Measurements from ENCODE around the gene KLHDC3. TPM values are rescaled to one million over a fixed set of nuclear protein-coding genes. Genes with fewer than 3 reads are reported as not detected.

The KLHDC3 gene
- total RNA-seq, 4 donors from 2014 or later = 49.3 to 86.1 (median 63.1) TPM

DNA sequence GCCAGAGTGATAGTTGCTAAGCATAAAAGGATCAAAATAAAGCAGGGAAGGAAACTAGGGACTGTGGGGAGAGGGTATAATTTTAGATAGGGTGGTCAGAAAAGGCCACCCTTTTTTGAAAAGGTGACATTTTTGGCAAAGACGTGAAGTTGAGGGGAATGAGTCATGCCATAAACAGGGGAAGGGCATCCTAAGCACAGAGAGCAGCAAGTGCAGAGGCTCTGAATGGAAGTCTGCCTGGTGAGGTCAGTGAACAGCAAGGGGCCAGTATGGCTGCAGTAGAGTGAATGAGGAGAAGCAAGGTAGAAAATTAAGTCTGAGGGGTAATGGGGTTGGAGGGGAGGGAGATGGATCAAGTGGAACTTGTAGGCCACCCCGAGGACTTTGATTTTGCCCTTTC lies 47.8 kb downstream of the KLHDC3 start:
- 68% methylated on average over 2 of the region's 2 CpGs for whole genome bisulfite sequencing
- Histone ChIP-seq H3K27me3 (no peaks in the 10 kb centered on the region), H3K36me3 (peaks cover 36% of the 10 kb centered on the region), H3K4me1 (peaks cover 26% of the 10 kb centered on the region), H3K27ac (no peak overlapping the region), H3K4me3 (no peak overlapping the region), H3K9me3 (no peaks in the 10 kb centered on the region)
- DNase-seq (ENCODE audit: low spot score in 2 of 2) = no peak
- TF ChIP-seq POLR2AphosphoS5 (IDR thresholded peaks at IDR 0.05) (no peak), POLR2A (IDR thresholded peaks at IDR 0.05) (no peak)

DNA sequence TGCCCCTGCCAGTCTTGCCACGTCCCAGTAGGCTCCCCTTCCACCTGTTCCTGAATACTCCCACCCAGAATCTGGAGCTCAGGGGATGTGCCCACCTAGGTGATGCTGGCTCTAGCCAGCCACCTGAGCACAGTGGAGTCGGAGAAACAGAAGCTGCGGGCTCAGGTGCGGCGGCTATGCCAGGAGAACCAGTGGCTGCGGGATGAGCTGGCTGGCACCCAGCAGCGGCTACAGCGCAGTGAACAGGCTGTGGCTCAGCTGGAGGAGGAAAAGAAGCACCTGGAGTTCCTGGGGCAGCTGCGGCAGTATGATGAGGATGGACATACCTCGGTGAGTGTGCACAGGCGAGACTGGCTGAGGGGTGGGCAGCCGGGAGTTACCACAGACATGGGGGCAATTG lies 48.8 kb downstream of the KLHDC3 start:
- no peak overlapping the region for H3K4me3 ChIP-seq

GRCh38 chr6:43070028-43070632 lies 56.1 kb downstream of the KLHDC3 start:
- Histone ChIP-seq H3K36me3 (peaks cover 48% of the 10 kb centered on the region), H3K4me3 (no peak overlapping the region), H3K9me3 (no peaks in the 10 kb centered on the region), H3K4me1 (no peaks in the 10 kb centered on the region), H3K27me3 (no peaks in the 10 kb centered on the region), H3K27ac (no peak overlapping the region)
- WGBS = 57% methylated on average over 6 of the region's 6 CpGs
- DNase-seq (ENCODE audit: low spot score in 2 of 2) = no peak
- TF ChIP-seq EP300 (IDR thresholded peaks at IDR 0.05) = no peak

More for the DNA sequence above, 48.8 kb downstream of the KLHDC3 start:
- Histone ChIP-seq H3K27me3 (no peaks in the 10 kb centered on the region), H3K36me3 (peaks cover 34% of the 10 kb centered on the region), H3K9me3 (no peaks in the 10 kb centered on the region), H3K4me1 (peaks cover 25% of the 10 kb centered on the region), H3K27ac (no peak overlapping the region)
- TF ChIP-seq, protein P1, sequence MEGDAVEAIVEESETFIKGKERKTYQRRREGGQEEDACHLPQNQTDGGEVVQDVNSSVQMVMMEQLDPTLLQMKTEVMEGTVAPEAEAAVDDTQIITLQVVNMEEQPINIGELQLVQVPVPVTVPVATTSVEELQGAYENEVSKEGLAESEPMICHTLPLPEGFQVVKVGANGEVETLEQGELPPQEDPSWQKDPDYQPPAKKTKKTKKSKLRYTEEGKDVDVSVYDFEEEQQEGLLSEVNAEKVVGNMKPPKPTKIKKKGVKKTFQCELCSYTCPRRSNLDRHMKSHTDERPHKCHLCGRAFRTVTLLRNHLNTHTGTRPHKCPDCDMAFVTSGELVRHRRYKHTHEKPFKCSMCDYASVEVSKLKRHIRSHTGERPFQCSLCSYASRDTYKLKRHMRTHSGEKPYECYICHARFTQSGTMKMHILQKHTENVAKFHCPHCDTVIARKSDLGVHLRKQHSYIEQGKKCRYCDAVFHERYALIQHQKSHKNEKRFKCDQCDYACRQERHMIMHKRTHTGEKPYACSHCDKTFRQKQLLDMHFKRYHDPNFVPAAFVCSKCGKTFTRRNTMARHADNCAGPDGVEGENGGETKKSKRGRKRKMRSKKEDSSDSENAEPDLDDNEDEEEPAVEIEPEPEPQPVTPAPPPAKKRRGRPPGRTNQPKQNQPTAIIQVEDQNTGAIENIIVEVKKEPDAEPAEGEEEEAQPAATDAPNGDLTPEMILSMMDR (IDR thresholded peaks at IDR 0.05) = no peak
- DNase-seq (ENCODE audit: low spot score in 2 of 2) = no peak
- WGBS = 89% methylated on average over 6 of the region's 12 CpGs

Other genes with a start within 250 kb of the KLHDC3 start
- 10 to 100 TPM; 20.7 to 28.2 (median 25.4) TPM for gene BICRAL, start 232.2 kb upstream of the KLHDC3 start, total RNA-seq
- gene RPL7L1, start 134.6 kb upstream of the KLHDC3 start, total RNA-seq = 100 to 1,000 TPM in 1 of 4 donors, 10 to 100 TPM in 3; 76.8 to 112 (median 86.4) TPM
- not detected for gene PTCRA, start 98.2 kb upstream of the KLHDC3 start, total RNA-seq
- 10 to 100 TPM; 19.0 to 26.4 (median 23.2) TPM for gene CNPY3, start 84.8 kb upstream of the KLHDC3 start, total RNA-seq
- 1 to 10 TPM in 1 of 4 donors, under 1 TPM in 1, not detected in 2; 0.79 to 3.7 TPM for gene GNMT, start 53.5 kb upstream of the KLHDC3 start, total RNA-seq
- 10 to 100 TPM; 18.6 to 48.0 (median 22.8) TPM for gene PEX6, start 35.1 kb upstream of the KLHDC3 start, total RNA-seq
- gene PPP2R5D, start 29.7 kb upstream of the KLHDC3 start, total RNA-seq = 10 to 100 TPM; 35.1 to 51.9 (median 41.6) TPM
- 10 to 100 TPM; 41.2 to 65.8 (median 61.5) TPM for gene MEA1, start 303 bp upstream of the KLHDC3 start, total RNA-seq
- 10 to 100 TPM; 30.8 to 66.6 (median 53.6) TPM for gene RRP36, start 7.4 kb downstream of the KLHDC3 start, total RNA-seq
- gene CUL7, start 39.6 kb downstream of the KLHDC3 start, total RNA-seq = 10 to 100 TPM; 12.3 to 22.2 (median 15.5) TPM
- gene MRPL2, start 45.2 kb downstream of the KLHDC3 start, total RNA-seq = 10 to 100 TPM; 21.2 to 38.1 (median 25.9) TPM
- 10 to 100 TPM; 15.0 to 45.9 (median 24.4) TPM for gene KLC4, start 45.4 kb downstream of the KLHDC3 start, total RNA-seq
- 10 to 100 TPM; 50.4 to 71.3 (median 66.3) TPM for gene PTK7, start 62.1 kb downstream of the KLHDC3 start, total RNA-seq
- gene SRF, start 157.0 kb downstream of the KLHDC3 start, total RNA-seq = 10 to 100 TPM; 19.6 to 33.2 (median 28.9) TPM
- 100 to 1,000 TPM in 2 of 4 donors, 10 to 100 TPM in 2; 51.8 to 130 (median 92.4) TPM for gene CUL9, start 167.9 kb downstream of the KLHDC3 start, total RNA-seq
- gene DNPH1, start 215.2 kb downstream of the KLHDC3 start, total RNA-seq = 10 to 100 TPM; 21.9 to 88.4 (median 74.4) TPM
- gene TTBK1, start 229.2 kb downstream of the KLHDC3 start, total RNA-seq = not detected

Measured in suprapubic skin (tissue), 4 donors.